Osteocyte (in vitro differentiated cells): ENCODE measurements around the gene ARHGAP22. TPM values are rescaled to one million over a fixed set of nuclear protein-coding genes. Genes with fewer than 3 reads are reported as not detected.

Source experiments
- DNase-seq: peaks from one replicate; pipeline ENCODE4 v3.0.0; 2021; ENCODE audit warnings: mixed read lengths; ENCODE audit not compliant: unreplicated experiment; ENCODE audit errors: extremely low spot score
- H3K27ac Mint-ChIP-seq: one replicate; pipeline ENCODE4 v1.8.0; 2021; ENCODE audit warnings: mild to moderate bottlenecking, mixed read lengths; ENCODE audit not compliant: unreplicated experiment
- H3K27me3 Mint-ChIP-seq: one replicate; pipeline ENCODE4 v1.8.0; 2021; ENCODE audit warnings: mixed read lengths; ENCODE audit not compliant: unreplicated experiment
- H3K36me3 Mint-ChIP-seq: one replicate; pipeline ENCODE4 v1.8.0; 2021; ENCODE audit warnings: mixed read lengths; ENCODE audit not compliant: unreplicated experiment
- H3K4me1 Mint-ChIP-seq: one replicate; pipeline ENCODE4 v1.8.0; 2021; ENCODE audit warnings: mixed read lengths; ENCODE audit not compliant: unreplicated experiment
- H3K4me3 Mint-ChIP-seq: one replicate; pipeline ENCODE4 v1.8.0; 2021; ENCODE audit warnings: mild to moderate bottlenecking, moderate library complexity, mixed read lengths; ENCODE audit not compliant: unreplicated experiment
- H3K9me3 Mint-ChIP-seq: one replicate; pipeline ENCODE4 v1.8.0; 2021; ENCODE audit warnings: mixed read lengths; ENCODE audit not compliant: unreplicated experiment
- CTCF ChIP-seq: fragments of 200-600 bp; sonication (generic); IDR thresholded peaks from 2 replicates; pipeline ENCODE4 v1.5.0; 2021; ENCODE audit warnings: antibody characterized with exemption, mild to moderate bottlenecking, moderate library complexity
- total RNA-seq: library from RNA; stranded (reverse); gene quantifications from 2 replicates; pipeline ENCODE4 v1.2.1, GENCODE V29; 2021

The ARHGAP22 gene
- total RNA-seq, 1 donor from 2014 or later: 0.64 TPM

- Mint-ChIP-seq H3K9me3 (no peaks in the 10 kb centered on the region), H3K27ac (peak overlapping the region; percentile 70), H3K36me3 (no peaks in the 10 kb centered on the region), H3K4me1 (peaks cover 21% of the 10 kb centered on the region), H3K4me3 (no peak overlapping the region), H3K27me3 (no peaks in the 10 kb centered on the region)
- no peak for TF ChIP-seq CTCF
- no peak for DNase-seq
Observed at GRCh38 chr10:48533540-48533939, 71.3 kb downstream of the ARHGAP22 start.

GRCh38 chr10:48531486-48531885 is 73.4 kb downstream of the ARHGAP22 start:
- H3K4me3 Mint-ChIP-seq: no peak overlapping the region
- DNase-seq: no peak
- H3K4me1 Mint-ChIP-seq: peaks cover 26% of the 10 kb centered on the region
- H3K27ac Mint-ChIP-seq: no peak overlapping the region
- no peak for TF ChIP-seq CTCF
- H3K9me3 Mint-ChIP-seq: no peaks in the 10 kb centered on the region
- no peaks in the 10 kb centered on the region for H3K36me3 Mint-ChIP-seq
- H3K27me3 Mint-ChIP-seq: no peaks in the 10 kb centered on the region

GRCh38 chr10:48529331-48529730 is 75.5 kb downstream of the ARHGAP22 start:
- Mint-ChIP-seq H3K4me1 (peaks cover 35% of the 10 kb centered on the region), H3K4me3 (no peak overlapping the region), H3K9me3 (no peaks in the 10 kb centered on the region)

GRCh38 chr10:48527756-48528155 is 77.1 kb downstream of the ARHGAP22 start:
- Mint-ChIP-seq H3K4me3 (no peak overlapping the region), H3K27ac (no peak overlapping the region), H3K27me3 (no peaks in the 10 kb centered on the region), H3K36me3 (no peaks in the 10 kb centered on the region), H3K4me1 (peaks cover 29% of the 10 kb centered on the region), H3K9me3 (no peaks in the 10 kb centered on the region)
- TF ChIP-seq CTCF: no peak
- DNase-seq: peak; percentile 32

More at GRCh38 chr10:48529331-48529730, 75.5 kb downstream of the ARHGAP22 start:
- Mint-ChIP-seq H3K27ac (no peak overlapping the region), H3K36me3 (no peaks in the 10 kb centered on the region), H3K27me3 (no peaks in the 10 kb centered on the region)
- no peak for DNase-seq
- TF ChIP-seq CTCF: no peak

- Mint-ChIP-seq H3K4me3 (peak overlapping the region; percentile 57), H3K36me3 (no peaks in the 10 kb centered on the region), H3K4me1 (peaks cover 30% of the 10 kb centered on the region), H3K27me3 (no peaks in the 10 kb centered on the region), H3K9me3 (no peaks in the 10 kb centered on the region), H3K27ac (peak overlapping the region; percentile 87)
- no peak for TF ChIP-seq CTCF
- no peak for DNase-seq
Observed at GRCh38 chr10:48526846-48527505, 77.9 kb downstream of the ARHGAP22 start.
